Breast epithelium (tissue), 4 donors: ENCODE data around the gene AFF4. TPM values are rescaled to one million over a fixed set of nuclear protein-coding genes. Genes with fewer than 3 reads are reported as not detected.

Experiments
- DNase-seq, 2 donors: peaks; one replicate each; pipeline ENCODE4 v3.0.0-alpha.2; 2019; ENCODE audit warnings: low spot score in 2 of 2
- H3K27ac ChIP-seq, 2 donors: fragments of 200-600 bp; sonication (generic) in 1 of 2; one replicate each; pipeline ENCODE4 v1.5.1; 2016 to 2019; ENCODE audit warnings: mild to moderate bottlenecking in 1 of 2
- H3K27me3 ChIP-seq, 2 donors: fragments of 200-600 bp; sonication (generic) in 1 of 2; one replicate each; pipeline versions ENCODE4 v1.5.1 to v1.6.0; 2017 to 2019; ENCODE audit warnings: control low read depth in 1 of 2, mild to moderate bottlenecking in 1 of 2
- H3K36me3 ChIP-seq: fragments of 200-600 bp; one replicate; pipeline ENCODE4 v1.5.1; 2019
- H3K4me1 ChIP-seq, 2 donors: fragments of 200-600 bp; sonication (generic); one replicate each; pipeline ENCODE4 v1.5.1; 2016 to 2019; ENCODE audit warnings: control low read depth in 1 of 2
- H3K4me3 ChIP-seq, 3 donors: fragments of 200-600 bp; sonication (generic); 1 replicate in 2 of 3; 2 replicates in 1 of 3; pipeline ENCODE4 v1.5.1; 2016 to 2019; ENCODE audit warnings: mild to moderate bottlenecking in 3 of 3, moderate library complexity in 2 of 3
- H3K9me3 ChIP-seq, 2 donors: fragments of 200-600 bp; sonication (generic) in 1 of 2; one replicate each; pipeline ENCODE4 v1.5.1; 2016 to 2019; ENCODE audit warnings: control low read depth in 1 of 2
- CTCF ChIP-seq, 3 donors: fragments of 450-650 bp; IDR thresholded peaks; one replicate each; pipeline ENCODE4 v1.5.1; 2016 to 2017; ENCODE audit warnings: antibody characterized with exemption in 3 of 3, mild to moderate bottlenecking in 3 of 3, moderate library complexity in 3 of 3
- POLR2A ChIP-seq: fragments of 450-650 bp; IDR thresholded peaks from one replicate; pipeline ENCODE4 v1.6.1; 2016; ENCODE audit warnings: antibody characterized with exemption, mild to moderate bottlenecking, moderate library complexity
- POLR2AphosphoS5 ChIP-seq, 3 donors: sonication (generic); formaldehyde crosslinking; IDR thresholded peaks; one replicate each; pipeline ENCODE4 v1.6.1; 2017; ENCODE audit warnings: antibody characterized with exemption in 3 of 3
- intact Hi-C: fragments of 100-400 bp; cut with DNase I; formaldehyde crosslinking; loops from one replicate; pipeline ENCODE4 v1.15.1; 2023; ENCODE audit warnings: low total_unique reads
- total RNA-seq, 3 donors: library from RNA; depleted of rRNA; stranded (reverse); fragments of >200 nt; gene quantifications; one replicate each; pipeline ENCODE4 v1.1.0, GENCODE V29; 2016

AFF4 gene
- total RNA-seq, 3 donors from 2014 or later = 70.2 to 108 (median 75.4) TPM

- no peaks in the 10 kb centered on the region for H3K27me3 ChIP-seq
- H3K4me3 ChIP-seq = no peak overlapping the region
- no peak for TF ChIP-seq CTCF (IDR thresholded peaks at IDR 0.05)
- no peak for TF ChIP-seq POLR2A
- no peak for TF ChIP-seq POLR2AphosphoS5 (IDR thresholded peaks at IDR 0.05)
- H3K4me1 ChIP-seq = no peaks in the 10 kb centered on the region
- H3K9me3 ChIP-seq = no peaks in the 10 kb centered on the region
- no peak overlapping the region for H3K27ac ChIP-seq
- H3K36me3 ChIP-seq = peaks cover 6% of the 10 kb centered on the region
- intact Hi-C loops = no loop called here
- DNase-seq = no peak
Measured at GRCh38 chr5:132887283-132887682, 76.2 kb downstream of the AFF4 start.

DNA sequence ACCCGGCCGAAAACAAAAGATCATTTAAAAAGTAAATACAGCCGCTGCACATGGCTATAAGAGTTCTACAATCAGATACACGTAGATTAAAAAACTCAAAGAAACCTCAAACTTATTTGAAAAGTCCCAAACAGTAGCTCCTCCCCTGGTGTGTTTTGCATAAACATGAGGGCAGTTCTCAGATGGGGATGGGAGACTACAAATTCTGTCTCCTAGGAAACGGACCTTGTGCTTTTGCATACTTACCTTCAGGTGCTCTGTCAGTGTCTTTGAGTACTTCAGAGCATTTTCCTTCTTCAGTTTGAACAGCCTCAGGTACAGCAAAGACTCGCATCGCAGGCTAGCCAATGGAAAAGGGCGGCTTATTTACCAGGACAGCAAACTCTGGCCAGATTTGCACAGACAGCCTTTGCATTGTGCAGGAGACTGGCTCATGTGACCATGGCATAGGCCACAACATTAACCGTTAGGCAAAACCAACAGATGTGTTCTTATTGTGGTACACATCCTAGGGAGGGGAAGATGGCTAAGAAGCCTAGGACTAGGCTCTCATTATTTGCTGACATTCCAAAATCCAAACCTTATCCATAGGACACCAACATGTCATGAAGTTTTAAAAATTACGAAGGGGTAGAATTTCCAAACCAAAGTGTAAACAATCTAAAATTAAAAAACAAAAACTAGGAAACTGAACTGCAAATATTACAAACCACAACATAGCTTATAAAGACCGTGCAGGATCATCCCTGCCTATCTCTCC, 77.2 kb downstream of the AFF4 start:
- TF ChIP-seq POLR2A = no peak
- no peak for TF ChIP-seq POLR2AphosphoS5 (IDR thresholded peaks at IDR 0.05)
- TF ChIP-seq CTCF (IDR thresholded peaks at IDR 0.05) = no peak
- Histone ChIP-seq H3K27me3 (no peaks in the 10 kb centered on the region), H3K27ac (no peak overlapping the region), H3K9me3 (no peaks in the 10 kb centered on the region), H3K36me3 (peaks cover 6% of the 10 kb centered on the region), H3K4me3 (no peak overlapping the region), H3K4me1 (no peaks in the 10 kb centered on the region)
- intact Hi-C loops = no loop called here
- no peak for DNase-seq

- no peak for TF ChIP-seq CTCF (IDR thresholded peaks at IDR 0.05)
- intact Hi-C loops = no loop called here
- H3K27me3 ChIP-seq = no peaks in the 10 kb centered on the region
- no peaks in the 10 kb centered on the region for H3K4me1 ChIP-seq
- H3K9me3 ChIP-seq = no peaks in the 10 kb centered on the region
- no peak overlapping the region for H3K27ac ChIP-seq
- H3K4me3 ChIP-seq = no peak overlapping the region
- DNase-seq = no peak
- H3K36me3 ChIP-seq = peaks cover 6% of the 10 kb centered on the region
Measured at GRCh38 chr5:132884548-132884947, 78.9 kb downstream of the AFF4 start.

DNA sequence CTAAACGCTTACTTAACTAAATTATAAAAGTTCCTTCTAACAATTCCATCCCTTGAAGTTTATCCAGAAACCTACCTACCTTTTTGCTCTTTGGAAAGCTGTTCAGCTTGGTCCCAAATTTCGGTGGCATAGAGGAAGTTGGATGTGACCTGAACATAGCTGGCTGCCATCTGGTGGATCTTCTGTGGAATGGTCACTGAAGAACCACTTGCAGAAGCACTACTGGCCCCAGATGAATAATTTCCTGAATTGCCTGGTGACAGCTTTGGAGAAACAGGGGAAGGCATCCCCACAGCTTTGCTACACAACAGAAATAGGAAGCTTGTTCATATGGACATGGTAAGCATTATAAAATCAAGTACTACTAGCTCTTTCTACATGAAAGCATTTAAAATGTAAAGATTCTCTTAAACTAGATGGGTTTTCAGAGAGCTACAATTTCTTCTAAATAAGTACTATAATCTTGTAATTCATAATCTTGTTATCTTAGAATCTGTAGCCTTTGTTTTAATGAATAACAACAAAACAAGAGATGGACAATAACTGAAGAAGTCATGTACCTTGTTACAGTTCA, 80.1 kb downstream of the AFF4 start:
- TF ChIP-seq CTCF (IDR thresholded peaks at IDR 0.05) (peak; percentile 49 to 67 (median 62)), POLR2A (no peak), POLR2AphosphoS5 (IDR thresholded peaks at IDR 0.05) (peak in 1 of 3 donors; percentile 52)
- no peaks in the 10 kb centered on the region for H3K4me1 ChIP-seq
- H3K36me3 ChIP-seq = peaks cover 6% of the 10 kb centered on the region
- H3K4me3 ChIP-seq = no peak overlapping the region
- H3K27ac ChIP-seq = no peak overlapping the region
- H3K9me3 ChIP-seq = no peaks in the 10 kb centered on the region
- no peaks in the 10 kb centered on the region for H3K27me3 ChIP-seq
- intact Hi-C loops = loop anchor here (2.0 kb wide), 1 partner anchor 55 kb away; no protein-coding TSS in a partner anchor
- peak in 1 of 2 donors; percentile 39 for DNase-seq

DNA sequence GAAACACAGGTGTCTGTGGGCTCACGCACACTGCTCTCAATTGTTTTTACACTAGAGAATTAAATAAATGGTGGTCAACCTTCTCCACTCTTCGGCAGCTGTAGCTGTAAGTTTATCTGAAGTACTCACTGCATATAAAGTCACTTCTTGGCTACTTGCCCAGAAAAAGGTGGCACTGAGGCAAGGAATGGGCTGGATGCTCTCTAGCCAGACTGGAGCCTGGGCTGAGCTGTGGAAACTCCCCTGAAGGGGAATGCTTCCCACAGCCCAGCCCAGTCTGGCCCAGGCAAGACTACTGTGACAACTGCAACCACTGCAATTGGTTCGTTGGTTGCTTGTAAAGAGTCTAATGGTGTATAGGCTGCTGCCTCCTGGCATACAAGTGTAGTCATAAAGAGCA, 85.5 kb downstream of the AFF4 start:
- no peak for DNase-seq
- Histone ChIP-seq H3K27me3 (no peaks in the 10 kb centered on the region), H3K4me1 (no peaks in the 10 kb centered on the region), H3K27ac (no peak overlapping the region), H3K9me3 (no peaks in the 10 kb centered on the region), H3K36me3 (no peaks in the 10 kb centered on the region), H3K4me3 (no peak overlapping the region)
- TF ChIP-seq CTCF (IDR thresholded peaks at IDR 0.05) (no peak), POLR2A (no peak), POLR2AphosphoS5 (IDR thresholded peaks at IDR 0.05) (no peak)
- intact Hi-C loops = no loop called here
